ENCODE data around the gene RSF1.

The RSF1 gene

DNA sequence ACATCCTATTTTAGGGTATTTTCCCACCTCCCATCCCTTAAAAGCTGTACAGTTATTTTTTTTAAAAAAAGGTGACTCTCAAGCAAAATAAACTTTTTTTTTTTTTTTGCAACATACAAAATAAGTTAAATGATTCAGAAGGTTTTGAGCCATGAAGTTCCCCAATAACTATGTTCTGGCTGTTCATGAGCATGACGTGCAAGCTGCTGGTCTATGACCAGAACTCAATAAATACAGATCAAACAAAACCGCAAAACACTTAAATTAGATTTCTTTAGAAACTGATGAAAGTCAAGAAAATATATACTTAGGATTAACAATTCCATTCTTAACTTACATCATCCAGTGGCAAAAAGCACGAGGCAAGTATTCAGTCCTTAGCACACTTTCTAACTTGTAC, 158.9 kb downstream of the RSF1 start:
- Histone ChIP-seq H3K4me3 (ENCODE audit: low read depth, low read length) (no peak overlapping the region), H3K27ac (ENCODE audit: extremely low read depth, low read depth, low read length) (no peak overlapping the region), H3K4me1 (ENCODE audit: control insufficient read depth, insufficient read depth, low read length) (no peaks in the 10 kb centered on the region), H3K36me3 (ENCODE audit: control insufficient read depth in 2 of 2, insufficient read depth in 1 of 2, low read length in 2 of 2) (peaks cover 0 to 22% of the 10 kb centered on the region in 2 experiments; a peak in 1 of 3 replicates), H3K9me3 (ENCODE audit: control insufficient read depth, insufficient read depth, low read depth, low read length) (no peaks in the 10 kb centered on the region)
- CTCF ChIA-PET = interaction anchor here (0.7 kb wide), 1 partner anchor 674 kb away, joined by 3 read pairs; no protein-coding TSS in a partner anchor
- TF ChIP-seq ZNF146 (tag by site-specific recombination; IDR thresholded peaks at IDR 0.05) (no peak), ZNF707 (tag by site-specific recombination; IDR thresholded peaks at IDR 0.05) (no peak), ZNF133 (tag by site-specific recombination; IDR thresholded peaks at IDR 0.05) (no peak), KLF9 (tag by site-specific recombination; IDR thresholded peaks at IDR 0.05; ENCODE audit: low read depth) (no peak)
- TF ChIP-seq, protein P1, sequence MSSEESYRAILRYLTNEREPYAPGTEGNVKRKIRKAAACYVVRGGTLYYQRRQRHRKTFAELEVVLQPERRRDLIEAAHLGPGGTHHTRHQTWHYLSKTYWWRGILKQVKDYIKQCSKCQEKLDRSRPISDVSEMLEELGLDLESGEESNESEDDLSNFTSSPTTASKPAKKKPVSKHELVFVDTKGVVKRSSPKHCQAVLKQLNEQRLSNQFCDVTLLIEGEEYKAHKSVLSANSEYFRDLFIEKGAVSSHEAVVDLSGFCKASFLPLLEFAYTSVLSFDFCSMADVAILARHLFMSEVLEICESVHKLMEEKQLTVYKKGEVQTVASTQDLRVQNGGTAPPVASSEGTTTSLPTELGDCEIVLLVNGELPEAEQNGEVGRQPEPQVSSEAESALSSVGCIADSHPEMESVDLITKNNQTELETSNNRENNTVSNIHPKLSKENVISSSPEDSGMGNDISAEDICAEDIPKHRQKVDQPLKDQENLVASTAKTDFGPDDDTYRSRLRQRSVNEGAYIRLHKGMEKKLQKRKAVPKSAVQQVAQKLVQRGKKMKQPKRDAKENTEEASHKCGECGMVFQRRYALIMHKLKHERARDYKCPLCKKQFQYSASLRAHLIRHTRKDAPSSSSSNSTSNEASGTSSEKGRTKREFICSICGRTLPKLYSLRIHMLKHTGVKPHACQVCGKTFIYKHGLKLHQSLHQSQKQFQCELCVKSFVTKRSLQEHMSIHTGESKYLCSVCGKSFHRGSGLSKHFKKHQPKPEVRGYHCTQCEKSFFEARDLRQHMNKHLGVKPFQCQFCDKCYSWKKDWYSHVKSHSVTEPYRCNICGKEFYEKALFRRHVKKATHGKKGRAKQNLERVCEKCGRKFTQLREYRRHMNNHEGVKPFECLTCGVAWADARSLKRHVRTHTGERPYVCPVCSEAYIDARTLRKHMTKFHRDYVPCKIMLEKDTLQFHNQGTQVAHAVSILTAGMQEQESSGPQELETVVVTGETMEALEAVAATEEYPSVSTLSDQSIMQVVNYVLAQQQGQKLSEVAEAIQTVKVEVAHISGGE (tag by site-specific recombination; conservative IDR thresholded peaks at IDR 0.05; ENCODE audit: low read depth) = no peak
- POLR2A ChIA-PET = no interaction called here

DNA sequence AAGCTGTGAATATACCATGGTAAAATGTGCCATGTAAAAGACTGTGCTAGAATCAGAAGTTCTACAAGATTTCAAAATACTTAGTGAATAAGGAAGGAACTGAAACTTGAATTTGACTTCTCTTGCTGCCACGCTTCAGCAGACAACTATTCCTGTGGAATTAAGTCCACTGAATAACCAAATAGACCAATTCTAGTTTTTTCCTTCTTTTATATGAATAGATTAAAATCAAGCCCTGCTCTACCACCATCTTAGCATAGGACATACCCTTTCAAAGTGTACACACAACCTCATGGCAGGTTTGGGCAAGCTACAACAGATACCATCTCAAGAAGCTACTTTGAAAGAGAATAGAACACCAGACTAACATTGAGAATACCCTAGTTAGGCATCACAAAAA, 159.6 kb downstream of the RSF1 start:
- Histone ChIP-seq H3K4me1 (ENCODE audit: control insufficient read depth, insufficient read depth, low read length) (no peaks in the 10 kb centered on the region), H3K36me3 (ENCODE audit: control insufficient read depth in 2 of 2, insufficient read depth in 1 of 2, low read length in 2 of 2) (peaks cover 0 to 18% of the 10 kb centered on the region in 2 experiments; a peak in 1 of 3 replicates), H3K9me3 (ENCODE audit: control insufficient read depth, insufficient read depth, low read depth, low read length) (no peaks in the 10 kb centered on the region), H3K4me3 (ENCODE audit: low read depth, low read length) (no peak overlapping the region), H3K27ac (ENCODE audit: extremely low read depth, low read depth, low read length) (no peak overlapping the region)
- TF ChIP-seq GFI1B (tag by site-specific recombination; IDR thresholded peaks at IDR 0.05) (no peak), GLI2 (tag by site-specific recombination; IDR thresholded peaks at IDR 0.05; ENCODE audit: borderline replicate concordance, low read depth) (no peak), ZBTB1 (tag by site-specific recombination; IDR thresholded peaks at IDR 0.05) (no peak), SCRT1 (tag by site-specific recombination; IDR thresholded peaks at IDR 0.05; ENCODE audit: borderline replicate concordance) (no peak), ZFP69B (tag by site-specific recombination; IDR thresholded peaks at IDR 0.05) (no peak), REPIN1 (tag by site-specific recombination; IDR thresholded peaks at IDR 0.05; ENCODE audit: low read depth) (no peak), ZNF221 (tag by site-specific recombination; IDR thresholded peaks at IDR 0.05; ENCODE audit: borderline replicate concordance) (no peak), ZNF214 (tag by site-specific recombination; IDR thresholded peaks at IDR 0.05; ENCODE audit: borderline replicate concordance) (no peak), GLIS1 (tag by site-specific recombination; IDR thresholded peaks at IDR 0.05) (no peak)
- TF ChIP-seq, protein P1 (tag by site-specific recombination; conservative IDR thresholded peaks at IDR 0.05; ENCODE audit: low read depth) = no peak
- POLR2A ChIA-PET = no interaction called here
- CTCF ChIA-PET = interaction anchor here (0.6 to 0.9 kb wide), 3 partner anchors 313 to 674 kb away, joined by 3 to 4 read pairs (median 3); no protein-coding TSS in a partner anchor

Measured in HEK293 (cell line).